CD4-positive, alpha-beta T cell treated with Interleukin-6 at 100 ng/mL for 8 hours (primary cell): ENCODE data around the gene DNAH8.

ENCODE experiments used
- DNase-seq: peaks from one replicate; pipeline ENCODE4 v3.0.0-alpha.2; 2020; ENCODE audit warnings: mixed read lengths, low spot score

Gene DNAH8

DNA sequence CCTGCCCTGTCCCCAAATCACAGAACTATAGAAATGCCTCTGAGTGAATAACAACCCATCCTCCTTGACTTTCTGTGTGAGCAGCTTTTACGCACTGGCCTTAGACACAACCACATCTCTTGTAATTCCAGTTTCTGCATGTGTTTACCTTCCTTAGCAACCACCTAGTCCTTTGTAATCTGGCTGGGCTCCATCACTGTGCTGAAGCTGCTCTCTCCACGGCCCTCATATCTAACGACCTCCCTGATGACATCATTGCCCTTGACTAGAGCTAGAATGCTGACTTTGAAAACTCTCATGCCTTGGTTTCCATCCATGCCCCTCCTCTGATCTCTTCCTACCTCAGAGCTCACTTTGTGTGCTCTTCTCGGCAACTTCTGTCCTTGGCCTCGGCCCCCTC is 303.0 kb downstream of the DNAH8 start:
- no peak for DNase-seq

- no peak for DNase-seq
These were observed 305.0 kb downstream of the DNAH8 start for GRCh38 chr6:39020136-39020535.

GRCh38 chr6:39021041-39021440 is 305.9 kb downstream of the DNAH8 start:
- DNase-seq, result no peak

DNA sequence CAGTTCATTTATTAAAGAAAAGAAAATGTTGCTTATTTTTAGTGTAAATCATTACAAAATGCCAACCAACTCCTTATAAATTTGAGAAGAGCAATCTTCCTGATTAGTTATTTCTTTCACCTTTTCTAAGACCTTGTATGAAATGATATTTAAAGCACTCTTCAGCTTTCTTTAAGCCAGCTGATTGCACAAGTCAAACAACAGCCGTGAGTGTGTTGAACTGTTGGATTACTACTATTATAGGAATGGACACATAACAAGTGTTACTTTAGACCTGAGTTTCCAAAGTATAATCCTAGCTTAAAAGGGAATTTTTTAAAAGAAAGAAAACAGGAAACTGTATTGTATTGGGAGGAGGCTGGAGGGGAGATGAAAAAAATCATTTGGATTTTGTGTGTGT is 306.7 kb downstream of the DNAH8 start:
- no peak for DNase-seq

GRCh38 chr6:39026175-39026574 is 311.1 kb downstream of the DNAH8 start:
- DNase-seq, result no peak

DNA sequence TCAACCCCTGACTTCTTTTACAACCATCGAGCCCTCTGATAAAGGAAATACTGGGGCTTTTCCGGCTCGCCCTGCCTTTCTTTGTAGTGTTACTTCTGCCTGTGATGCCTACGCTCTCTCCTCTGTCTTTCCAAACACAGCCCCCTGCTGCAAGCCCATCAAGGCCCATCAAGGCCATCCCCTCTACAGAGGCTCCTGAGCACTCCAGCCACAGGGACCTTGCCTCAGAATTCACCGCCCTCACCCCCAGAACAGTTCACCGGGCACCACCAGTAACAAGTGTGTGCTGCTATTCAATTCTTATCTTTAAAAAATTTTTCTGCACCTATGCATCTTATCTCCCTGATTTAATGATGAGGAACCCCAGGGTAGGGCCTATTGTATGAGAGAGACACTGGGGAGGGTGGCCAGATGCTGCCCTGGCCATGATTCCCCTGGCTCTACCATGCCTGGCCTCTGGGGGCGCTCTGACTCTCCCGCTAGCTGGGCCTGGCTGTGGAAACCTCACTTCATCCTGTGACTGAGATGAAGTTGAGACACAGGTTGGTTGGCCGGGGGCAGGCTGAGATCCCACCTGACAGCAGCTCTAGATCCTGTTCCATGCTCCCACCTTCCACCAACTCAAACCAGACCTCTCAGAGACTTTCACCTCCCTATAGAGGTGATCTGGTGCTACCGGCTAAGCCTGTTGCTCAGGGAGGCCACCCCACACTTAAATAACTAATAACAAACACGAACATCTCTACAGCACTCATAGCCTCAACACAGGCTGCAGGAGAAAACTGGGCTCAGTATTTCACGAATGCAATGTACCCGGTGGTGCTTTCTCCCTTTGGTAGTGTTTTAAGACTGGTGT is 314.3 kb downstream of the DNAH8 start:
- peak; percentile 18 for DNase-seq

- no peak for DNase-seq
These were observed 320.6 kb downstream of the DNAH8 start for GRCh38 chr6:39035681-39036080.

- no peak for DNase-seq
These were observed 322.0 kb downstream of the DNAH8 start for GRCh38 chr6:39037082-39037508.

- DNase-seq, result no peak
These were observed 322.6 kb downstream of the DNAH8 start for GRCh38 chr6:39037707-39038106.

DNA sequence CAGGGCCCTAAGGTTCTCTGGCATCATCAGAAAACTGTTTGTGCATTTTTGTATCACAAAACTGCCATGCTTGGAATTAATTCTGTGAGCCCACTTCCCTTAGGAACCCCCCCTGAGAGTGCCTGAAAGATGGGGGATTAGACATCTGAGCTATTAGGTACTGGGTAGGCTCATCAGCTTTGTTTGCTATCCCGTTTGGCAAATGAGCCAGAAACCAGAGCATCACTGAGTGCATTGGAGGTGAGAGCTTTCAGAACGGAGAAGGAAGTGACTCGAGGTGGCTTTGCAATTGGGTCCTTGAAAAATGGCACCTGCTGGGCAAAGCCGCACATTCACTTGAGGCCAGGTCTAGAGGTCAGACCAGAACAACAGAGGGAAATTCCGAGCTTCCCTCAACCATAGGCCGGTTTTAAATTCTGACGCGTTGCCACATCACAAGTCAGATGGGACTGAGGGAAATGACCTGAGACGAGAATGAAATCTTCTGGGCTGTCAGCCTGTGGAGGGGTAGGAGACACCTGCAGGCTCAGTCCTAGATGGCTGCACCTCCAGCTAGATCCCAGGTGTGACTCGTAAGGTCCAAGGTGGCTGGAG is 325.1 kb downstream of the DNAH8 start:
- no peak for DNase-seq

- DNase-seq, result no peak
These were observed 326.0 kb downstream of the DNAH8 start for GRCh38 chr6:39041072-39041471.

GRCh38 chr6:39043776-39044175 is 328.7 kb downstream of the DNAH8 start:
- no peak for DNase-seq

DNA sequence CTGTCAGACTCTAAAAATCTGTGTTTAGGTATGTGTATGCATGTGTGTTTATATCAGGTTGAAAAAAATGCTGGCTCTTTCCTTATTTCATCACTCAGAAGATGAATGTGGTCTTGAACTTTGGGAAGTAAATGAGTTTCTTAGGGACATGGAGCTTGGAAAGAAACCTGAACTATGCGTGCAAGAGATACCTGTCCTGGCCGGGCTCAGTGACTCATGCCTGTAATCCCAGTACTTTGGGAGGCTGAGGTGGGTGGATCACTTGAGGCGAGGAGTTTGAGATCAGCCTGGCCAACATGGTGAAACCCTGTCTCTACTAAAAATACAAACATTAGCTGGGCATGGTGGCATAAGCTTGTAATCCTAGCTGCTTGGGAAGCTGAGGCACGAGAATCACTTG is 329.1 kb downstream of the DNAH8 start:
- DNase-seq, result no peak

GRCh38 chr6:39047434-39048327 is 332.6 kb downstream of the DNAH8 start:
- DNase-seq, result no peak

DNA sequence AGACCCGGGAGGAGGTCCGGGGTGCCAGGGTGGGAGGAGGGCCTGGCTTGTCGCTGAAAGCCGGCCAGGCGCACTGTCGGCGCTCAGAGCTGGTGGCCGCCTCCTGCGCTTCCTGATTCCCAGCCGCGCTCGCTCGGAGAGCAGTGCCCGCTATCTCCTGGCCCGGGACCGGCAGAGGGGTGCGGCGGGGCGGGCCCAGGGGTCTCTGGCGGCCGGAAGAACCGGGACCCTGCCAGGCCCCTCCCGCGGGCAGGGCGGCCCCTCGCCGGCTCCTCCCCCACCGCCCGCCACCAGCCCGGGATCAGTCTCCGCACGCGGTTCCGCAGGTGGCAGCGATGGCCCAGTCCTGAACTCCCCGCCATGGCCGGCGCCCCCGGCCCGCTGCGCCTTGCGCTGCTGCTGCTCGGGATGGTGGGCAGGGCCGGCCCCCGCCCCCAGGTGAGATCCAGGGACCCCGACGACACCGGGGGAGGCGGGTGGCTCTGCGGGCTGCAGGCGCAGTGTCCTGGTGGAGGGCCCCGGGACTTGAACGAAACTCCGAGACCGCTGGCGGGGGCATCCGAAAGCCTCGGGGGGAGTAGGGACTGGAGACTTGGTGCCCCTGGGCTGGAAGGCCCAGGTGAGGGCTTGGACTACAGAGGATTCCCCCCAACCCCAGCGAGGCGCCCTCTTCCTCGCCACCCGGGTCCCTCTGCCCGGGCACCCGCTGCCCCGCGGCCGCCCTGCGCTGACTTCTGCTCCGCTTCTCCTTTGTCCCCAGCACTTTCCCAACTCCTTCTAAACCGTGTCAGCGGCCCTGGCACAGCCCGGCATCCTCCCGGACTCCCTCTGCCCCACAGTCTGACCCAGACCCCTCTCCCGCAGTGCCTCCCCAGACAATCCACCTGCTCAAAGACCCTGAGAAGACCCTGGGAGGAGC is 333.6 kb downstream of the DNAH8 start, which contains the start of gene GLP1R:
GLP1R (plus strand) TSS at position 301 of the 919 bp plus-strand sequence; CDS start at position 361, 60 bp downstream.
- no peak for DNase-seq

- DNase-seq, result no peak
These were observed 334.6 kb downstream of the DNAH8 start for GRCh38 chr6:39049575-39050283.

DNA sequence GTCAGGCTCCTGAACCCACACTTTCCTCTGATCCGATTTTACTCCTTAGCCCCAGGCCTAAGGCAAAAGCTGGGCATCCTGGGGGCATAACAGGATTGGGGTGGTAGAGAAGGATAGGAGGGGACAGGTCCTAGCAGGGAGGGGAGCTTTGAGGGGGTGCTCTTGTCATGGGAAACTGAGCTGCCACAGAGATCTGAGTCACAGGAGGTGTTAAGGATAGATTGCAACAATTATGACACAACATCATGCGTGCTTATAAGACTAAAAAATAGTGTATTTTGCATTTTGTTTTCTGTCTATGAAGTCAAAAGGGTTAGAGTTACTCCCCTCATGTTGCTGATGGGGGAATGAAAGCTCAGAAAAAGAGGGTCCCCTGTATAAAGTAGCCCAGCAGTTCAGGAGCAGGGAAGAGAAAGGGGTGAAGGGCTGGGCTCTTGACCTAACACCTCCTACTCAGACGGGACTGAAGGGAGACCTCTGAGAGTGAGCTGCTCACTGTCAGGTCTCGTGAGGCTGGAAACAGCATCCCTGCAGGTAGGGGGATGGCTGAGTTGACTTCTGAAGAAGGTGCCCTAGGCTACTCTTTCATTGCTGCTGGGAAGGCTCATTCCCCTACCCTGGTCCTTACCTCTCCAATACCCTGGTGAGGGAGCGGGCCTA is 335.5 kb downstream of the DNAH8 start:
- no peak for DNase-seq

GRCh38 chr6:39051399-39052122 is 336.4 kb downstream of the DNAH8 start:
- DNase-seq, result no peak

GRCh38 chr6:39053016-39053624 is 338.0 kb downstream of the DNAH8 start:
- DNase-seq, result no peak
